ENCODE results near the gene SLC2A4.

SLC2A4 gene

GRCh38 chr17:7313088-7313889, 31.8 kb downstream of the SLC2A4 start:
- TF ChIP-seq Cebpa-rat (IDR thresholded peaks at IDR 0.05), result no peak
- Histone ChIP-seq H3K4me3 (no peak overlapping the region), H3K36me3 (peaks cover 77% of the 10 kb centered on the region), H3K27me3 (no peaks in the 10 kb centered on the region), H3K4me1 (peaks cover 59% of the 10 kb centered on the region), H3K9me3 (no peaks in the 10 kb centered on the region), H3K27ac (no peak overlapping the region), H4K20me1 (peaks cover 67% of the 10 kb centered on the region), H3K4me2 (peak overlapping the region; percentile 95), H3K9ac (no peak overlapping the region)

DNA sequence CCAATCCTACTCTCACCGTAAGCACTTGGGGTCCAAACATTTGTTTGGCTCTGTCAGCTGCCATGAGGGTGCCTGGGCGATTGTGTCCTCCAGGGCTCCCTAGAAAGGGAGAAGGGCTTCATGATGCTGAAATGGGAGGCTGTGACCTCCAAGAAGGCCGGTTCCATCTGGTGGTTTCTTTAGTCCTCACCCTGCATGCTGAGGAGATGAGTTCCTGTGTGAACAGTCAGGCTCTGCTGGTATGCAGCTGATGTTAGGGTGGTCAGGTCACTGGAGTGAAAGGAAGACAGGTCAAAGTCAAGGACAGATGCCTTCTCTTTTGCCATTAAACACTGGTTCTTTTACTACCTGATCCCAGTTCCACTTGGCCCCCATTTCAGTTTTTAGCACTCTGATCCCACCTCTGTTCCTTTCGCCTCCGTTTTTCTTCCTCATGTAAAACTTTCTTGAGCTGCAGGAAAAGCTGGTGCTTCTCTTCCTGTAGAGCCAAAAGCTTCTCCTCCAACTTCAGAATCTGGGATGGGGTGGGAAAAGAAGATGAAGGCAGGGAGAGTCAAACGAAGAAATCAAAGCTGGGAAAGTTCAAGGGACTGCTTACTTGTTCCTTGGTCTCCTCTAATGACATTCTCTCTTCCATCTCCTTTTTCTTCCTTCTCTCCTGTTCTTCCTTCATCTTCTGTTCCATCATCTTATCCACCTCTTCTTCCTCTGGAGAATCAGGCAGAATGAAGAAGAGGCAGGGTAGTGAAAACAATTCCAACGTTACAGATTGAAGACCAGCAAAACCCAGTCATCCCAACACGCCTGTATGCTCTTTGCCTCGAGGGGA, 32.6 kb downstream of the SLC2A4 start:
- Histone ChIP-seq H3K4me1 (peaks cover 57% of the 10 kb centered on the region), H3K9ac (peak overlapping the region; percentile 91), H3K27me3 (no peaks in the 10 kb centered on the region), H3K4me3 (peak overlapping the region; percentile 94), H3K36me3 (peaks cover 85% of the 10 kb centered on the region), H3K4me2 (peak overlapping the region; percentile 95), H3K9me3 (no peaks in the 10 kb centered on the region), H3K27ac (peak overlapping the region; percentile 91), H4K20me1 (peaks cover 59% of the 10 kb centered on the region)
- no peak for TF ChIP-seq Cebpa-rat (IDR thresholded peaks at IDR 0.05)

- Histone ChIP-seq H3K4me1 (peaks cover 49% of the 10 kb centered on the region), H3K9ac (peak within 1 kb of the TSS; percentile 91), H3K9me3 (no peaks in the 10 kb centered on the region), H3K27ac (peak within 1 kb of the TSS; percentile 91), H3K4me2 (peak within 1 kb of the TSS; percentile 95), H3K36me3 (peaks cover 83% of the 10 kb centered on the region), H3K4me3 (peak within 1 kb of the TSS; percentile 94), H3K27me3 (no peaks in the 10 kb centered on the region), H4K20me1 (peaks cover 51% of the 10 kb centered on the region)
- no peak for TF ChIP-seq Cebpa-rat (IDR thresholded peaks at IDR 0.05)
Observed at GRCh38 chr17:7314719-7315569, 33.4 kb downstream of the SLC2A4 start, which contains the start of gene GPS2. GPS2 (minus strand) TSS chr17:7315360; CDS start chr17:7315052, 308 bp downstream.

DNA sequence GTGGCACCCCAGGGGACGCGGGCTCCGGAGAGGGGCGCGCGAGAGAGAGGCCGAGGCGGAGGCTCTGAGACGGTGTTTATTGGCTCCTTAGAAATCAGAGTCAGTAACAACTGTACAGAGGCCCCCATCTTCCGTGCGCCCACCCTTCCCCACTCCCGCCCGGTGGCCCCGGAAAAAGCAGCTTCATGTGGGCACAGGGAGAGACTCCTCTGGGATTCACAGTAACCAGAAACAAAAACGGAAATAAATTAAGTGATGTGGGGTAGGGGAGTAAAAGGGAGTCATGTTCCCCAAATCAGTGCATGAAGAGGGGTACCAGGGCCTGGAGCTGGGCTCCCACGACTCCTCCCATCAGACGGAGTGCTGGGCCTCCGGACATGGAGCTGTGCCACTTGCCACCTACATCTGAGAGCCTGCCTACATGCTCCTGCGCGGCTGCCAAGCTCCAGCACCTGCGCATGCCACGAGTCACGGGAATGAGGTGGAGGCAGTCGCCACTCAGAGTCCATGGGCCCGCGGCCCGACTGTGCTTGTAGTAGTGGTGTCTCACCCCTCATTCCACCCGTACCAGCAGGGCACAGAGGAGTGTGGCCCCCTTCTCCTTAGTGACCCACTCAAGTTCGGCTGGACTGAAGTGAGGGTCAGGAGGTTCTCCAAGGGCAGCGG, 34.2 kb downstream of the SLC2A4 start:
- peaks cover 41% of the 10 kb centered on the region for H3K4me1 ChIP-seq
- peak overlapping the region; percentile 94 for H3K4me3 ChIP-seq
- H3K27ac ChIP-seq, result peak overlapping the region; percentile 91
- no peaks in the 10 kb centered on the region for H3K9me3 ChIP-seq
- H3K9ac ChIP-seq, result peak overlapping the region; percentile 91
- H3K27me3 ChIP-seq, result no peaks in the 10 kb centered on the region
- H3K4me2 ChIP-seq, result peak overlapping the region; percentile 95
- peaks cover 43% of the 10 kb centered on the region for H4K20me1 ChIP-seq
- no peak for TF ChIP-seq Cebpa-rat (IDR thresholded peaks at IDR 0.05)
- peaks cover 83% of the 10 kb centered on the region for H3K36me3 ChIP-seq

DNA sequence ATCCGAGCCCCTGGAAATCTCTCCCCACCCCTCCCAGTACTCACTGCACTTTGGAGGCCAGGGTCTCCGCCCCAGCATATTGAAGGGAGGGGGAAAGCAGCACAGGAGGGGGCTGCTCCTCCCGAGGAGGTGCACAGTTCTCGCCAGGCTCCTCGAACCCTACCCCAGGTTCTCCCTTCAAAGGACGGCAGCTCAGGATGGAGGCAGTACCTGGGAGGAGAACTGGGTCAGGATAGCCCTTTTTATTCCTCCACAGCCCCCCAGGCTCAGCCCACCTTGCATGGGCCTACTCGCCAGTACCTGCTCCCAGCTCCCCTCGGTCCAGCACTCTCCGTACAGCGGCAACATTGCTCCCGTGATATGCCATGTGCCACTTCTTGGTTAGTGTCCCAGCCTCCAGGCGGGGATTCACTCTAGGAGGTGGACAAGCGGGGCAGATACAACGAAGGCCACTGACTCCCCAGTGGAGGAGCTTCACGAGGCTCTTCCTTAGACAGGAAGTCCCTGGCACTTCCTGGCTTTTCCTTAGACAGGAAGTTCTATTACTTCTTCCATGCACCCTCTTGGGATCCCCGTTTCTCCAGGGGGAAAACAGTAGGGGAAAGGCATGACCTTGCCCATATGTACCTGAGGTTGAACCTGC, 35.8 kb downstream of the SLC2A4 start:
- Histone ChIP-seq H3K9me3 (no peaks in the 10 kb centered on the region), H3K27ac (no peak overlapping the region), H3K4me3 (no peak overlapping the region), H3K4me1 (peaks cover 33% of the 10 kb centered on the region), H3K27me3 (no peaks in the 10 kb centered on the region), H3K36me3 (peaks cover 83% of the 10 kb centered on the region), H4K20me1 (peaks cover 28% of the 10 kb centered on the region), H3K9ac (0 out of 2 replicates have a peak overlapping the region, but pooled peaks have one; percentile 6), H3K4me2 (no peak overlapping the region)
- TF ChIP-seq Cebpa-rat (IDR thresholded peaks at IDR 0.05), result no peak

GRCh38 chr17:7318121-7318860, 36.8 kb downstream of the SLC2A4 start:
- H3K9ac ChIP-seq, result no peak overlapping the region

GRCh38 chr17:7321466-7321865, 39.9 kb downstream of the SLC2A4 start:
- H3K4me2 ChIP-seq, result no peak overlapping the region
- no peaks in the 10 kb centered on the region; the same call in 1 of the 2 replicates for H3K4me1 ChIP-seq
- H4K20me1 ChIP-seq, result peaks cover 10% of the 10 kb centered on the region; the same call in 1 of the 2 replicates
- no peak for TF ChIP-seq Cebpa-rat (IDR thresholded peaks at IDR 0.05)
- no peak overlapping the region for H3K9ac ChIP-seq
- no peak overlapping the region for H3K27ac ChIP-seq
- no peak overlapping the region for H3K4me3 ChIP-seq
- H3K9me3 ChIP-seq, result no peaks in the 10 kb centered on the region
- no peaks in the 10 kb centered on the region for H3K27me3 ChIP-seq
- peaks cover 97% of the 10 kb centered on the region for H3K36me3 ChIP-seq

More at GRCh38 chr17:7318121-7318860, 36.8 kb downstream of the SLC2A4 start:
- H3K27me3 ChIP-seq, result no peaks in the 10 kb centered on the region
- peaks cover 83% of the 10 kb centered on the region for H3K36me3 ChIP-seq
- no peak overlapping the region for H3K4me3 ChIP-seq
- no peak for TF ChIP-seq Cebpa-rat (IDR thresholded peaks at IDR 0.05)
- no peaks in the 10 kb centered on the region for H3K9me3 ChIP-seq
- peaks cover 17% of the 10 kb centered on the region for H4K20me1 ChIP-seq
- peaks cover 23% of the 10 kb centered on the region for H3K4me1 ChIP-seq
- no peak overlapping the region for H3K27ac ChIP-seq
- H3K4me2 ChIP-seq, result no peak overlapping the region

All from BLaER1 (cell line).